Peyer's patch (tissue), 4 donors: ENCODE data around the gene DOCK8.
"Not testable (repeated sequence)": the region's sequence is repeated elsewhere in the genome, so short reads cannot be mapped to it uniquely, and the experiment has no call there.

Source experiments
- CTCF ChIP-seq, 6 experiments: fragments of 450-650 bp in 4 of 6; fragments of 200-600 bp in 2 of 6; sonication (generic) in 1 of 6; IDR thresholded peaks; one replicate each; pipeline ENCODE4 v1.5.1; 2017 to 2019; ENCODE audit warnings: antibody characterized with exemption in 6 of 6, mild to moderate bottlenecking in 3 of 6, moderate library complexity in 1 of 6
- POLR2A ChIP-seq, 2 donors: fragments of 450-650 bp; IDR thresholded peaks; one replicate each; pipeline ENCODE4 v1.5.1; 2017; ENCODE audit warnings: antibody characterized with exemption in 2 of 2, mild to moderate bottlenecking in 2 of 2, moderate library complexity in 2 of 2

- TF ChIP-seq CTCF, POLR2A (IDR thresholded peaks at IDR 0.05): not testable (repeated sequence)
Measured at GRCh38 chr9:178140-178825, 36.4 kb upstream of the DOCK8 start.
